ENCODE data around the gene SLF2. TPM values are rescaled to one million over a fixed set of nuclear protein-coding genes. Genes with fewer than 3 reads are reported as not detected.
"Not testable (repeated sequence)": the region's sequence is repeated elsewhere in the genome, so short reads cannot be mapped to it uniquely, and the experiment has no call there.

SLF2 gene
- total RNA-seq, 2 experiments from 2014 or later: 41.4 to 53.0 TPM

DNA sequence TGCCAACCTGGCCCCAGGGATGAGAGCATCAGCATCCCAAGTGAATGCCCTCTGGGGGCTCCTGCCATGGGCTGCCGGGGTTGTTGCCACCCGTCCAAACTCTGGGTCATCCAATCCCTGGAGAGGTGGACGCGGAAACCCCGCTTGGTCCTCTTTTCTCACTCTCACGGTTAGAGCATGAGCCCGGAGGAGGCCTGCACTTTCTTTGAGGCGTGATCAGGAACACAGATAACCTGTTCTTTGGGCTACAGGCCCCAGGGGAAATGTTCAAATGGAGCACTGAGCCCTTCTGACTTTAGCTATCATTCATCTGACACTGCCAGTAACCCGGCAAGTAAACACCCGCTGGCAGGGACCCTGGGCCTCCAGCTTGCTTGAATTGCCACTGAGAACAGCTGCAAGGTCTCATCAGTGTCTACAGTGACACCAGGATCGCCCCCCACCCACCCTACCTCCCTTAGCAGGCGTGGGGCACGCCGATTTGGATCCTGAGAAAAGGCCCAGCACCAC lies 29.4 kb upstream of the SLF2 start:
- Mint-ChIP-seq H3K27ac (no peak overlapping the region), H3K4me1 (no peaks in the 10 kb centered on the region), H3K36me3 (no peaks in the 10 kb centered on the region), H3K27me3 (peaks cover 10% of the 10 kb centered on the region), H3K9me3 (ENCODE audit: low read depth) (no peaks in the 10 kb centered on the region), H3K4me3 (no peak overlapping the region)
- ATAC-seq: no peak
- DNase-seq: no peak
- CTCF ChIA-PET: interaction anchor here (1.4 kb wide), 1 partner anchor 26 kb away, joined by 3 read pairs; no protein-coding TSS in a partner anchor

GRCh38 chr10:100885611-100886010 lies 27.2 kb upstream of the SLF2 start:
- H3K27ac Mint-ChIP-seq; ATAC-seq; H3K4me1 Mint-ChIP-seq; DNase-seq; H3K36me3 Mint-ChIP-seq; H3K9me3 Mint-ChIP-seq (ENCODE audit: low read depth); H3K4me3 Mint-ChIP-seq; CTCF ChIA-PET: not testable (repeated sequence)
- peaks cover 29% of the 10 kb centered on the region for H3K27me3 Mint-ChIP-seq

DNA sequence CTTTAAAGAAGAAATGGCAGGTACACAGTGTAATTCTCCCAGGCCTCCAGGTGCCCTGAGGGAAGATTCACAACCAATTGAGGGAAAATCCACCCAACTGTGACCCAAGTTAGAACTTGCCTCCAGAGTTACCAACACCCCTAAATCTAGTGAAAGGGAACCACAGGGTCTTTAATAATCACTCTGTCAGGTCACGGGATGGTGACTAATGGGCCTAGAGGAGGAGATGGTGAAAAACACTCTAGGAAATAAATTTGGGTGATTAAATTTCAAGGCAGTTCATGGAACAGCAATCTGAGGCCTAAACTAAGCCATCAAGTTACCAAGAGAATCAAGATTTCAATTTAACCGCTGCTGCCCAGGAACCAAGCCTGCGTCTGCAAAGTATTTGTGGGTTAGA lies 26.7 kb upstream of the SLF2 start:
- H3K4me3 Mint-ChIP-seq: no peak overlapping the region
- H3K9me3 Mint-ChIP-seq (ENCODE audit: low read depth): no peaks in the 10 kb centered on the region
- no peaks in the 10 kb centered on the region for H3K4me1 Mint-ChIP-seq
- H3K36me3 Mint-ChIP-seq: no peaks in the 10 kb centered on the region
- DNase-seq: no peak
- CTCF ChIA-PET: no interaction called here
- no peak for ATAC-seq
- H3K27me3 Mint-ChIP-seq: peaks cover 33% of the 10 kb centered on the region
- no peak overlapping the region for H3K27ac Mint-ChIP-seq

GRCh38 chr10:100886521-100886920 lies 26.2 kb upstream of the SLF2 start:
- H3K27me3 Mint-ChIP-seq: peaks cover 38% of the 10 kb centered on the region
- no peaks in the 10 kb centered on the region for H3K4me1 Mint-ChIP-seq
- no peaks in the 10 kb centered on the region for H3K9me3 Mint-ChIP-seq (ENCODE audit: low read depth)
- DNase-seq (no peak), ATAC-seq (no peak)
- H3K36me3 Mint-ChIP-seq: no peaks in the 10 kb centered on the region
- CTCF ChIA-PET: no interaction called here
- no peak overlapping the region for H3K4me3 Mint-ChIP-seq
- no peak overlapping the region for H3K27ac Mint-ChIP-seq

GRCh38 chr10:100886963-100887362 lies 25.8 kb upstream of the SLF2 start:
- CTCF ChIA-PET: no interaction called here
- Mint-ChIP-seq H3K4me1 (no peaks in the 10 kb centered on the region), H3K4me3 (no peak overlapping the region), H3K27me3 (peaks cover 40% of the 10 kb centered on the region), H3K36me3 (no peaks in the 10 kb centered on the region), H3K9me3 (ENCODE audit: low read depth) (no peaks in the 10 kb centered on the region), H3K27ac (no peak overlapping the region)
- ATAC-seq: no peak
- no peak for DNase-seq

DNA sequence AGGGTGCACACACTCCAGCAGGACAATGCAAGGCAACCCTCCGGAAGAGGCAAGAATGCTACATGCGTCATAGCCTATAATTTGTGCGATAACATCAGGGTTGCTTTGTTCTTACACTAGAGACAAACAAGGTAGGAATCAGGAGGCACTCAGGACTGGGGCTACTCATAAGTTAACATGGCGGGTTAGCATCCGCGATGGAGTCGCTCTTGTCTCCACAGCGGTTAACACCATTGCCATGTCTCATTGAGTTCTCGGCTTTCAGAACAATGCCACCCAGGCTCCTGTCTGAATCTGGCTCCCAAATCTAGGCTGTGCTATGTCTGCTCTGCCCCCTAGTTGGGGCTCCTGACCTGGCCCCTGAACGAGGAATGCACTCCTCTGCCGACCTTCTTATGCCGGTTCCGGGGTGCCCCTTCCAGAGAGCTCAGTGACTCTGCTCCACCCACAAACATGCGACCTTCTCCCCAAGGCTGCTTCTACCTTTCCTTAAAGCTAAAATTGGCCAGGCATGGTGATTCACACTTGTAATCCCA lies 24.9 kb upstream of the SLF2 start:
- CTCF ChIA-PET: interaction anchor here (1.0 to 1.8 kb wide), 2 partner anchors 15 to 17 kb away, joined by 4 to 12 read pairs; no protein-coding TSS in a partner anchor
- H3K27ac Mint-ChIP-seq: no peak overlapping the region
- no peak for ATAC-seq
- H3K36me3 Mint-ChIP-seq: no peaks in the 10 kb centered on the region
- H3K4me1 Mint-ChIP-seq: no peaks in the 10 kb centered on the region
- DNase-seq: no peak
- H3K9me3 Mint-ChIP-seq (ENCODE audit: low read depth): no peaks in the 10 kb centered on the region
- H3K27me3 Mint-ChIP-seq: peaks cover 46% of the 10 kb centered on the region
- no peak overlapping the region for H3K4me3 Mint-ChIP-seq

DNA sequence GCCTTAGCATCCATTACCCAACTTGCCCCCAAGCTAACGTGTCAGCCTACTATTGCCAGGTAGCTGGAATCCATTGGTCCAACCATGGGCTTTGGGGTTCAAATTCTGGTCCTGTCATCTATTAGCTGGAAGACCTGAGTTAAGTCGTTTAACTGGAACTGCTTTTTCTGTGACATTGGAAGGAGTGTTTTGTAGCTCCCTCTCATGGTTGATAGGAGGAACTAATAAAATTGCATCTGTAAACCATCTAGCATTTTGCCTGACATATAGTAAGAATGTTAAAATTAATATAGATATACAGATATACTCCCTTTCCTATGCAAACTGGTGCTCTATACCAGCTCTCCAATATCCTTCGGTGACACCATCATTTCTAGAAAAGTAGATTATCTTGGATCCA lies 23.8 kb upstream of the SLF2 start:
- Mint-ChIP-seq H3K27me3 (peaks cover 50% of the 10 kb centered on the region), H3K9me3 (ENCODE audit: low read depth) (no peaks in the 10 kb centered on the region), H3K36me3 (no peaks in the 10 kb centered on the region), H3K4me1 (no peaks in the 10 kb centered on the region), H3K27ac (no peak overlapping the region), H3K4me3 (no peak overlapping the region)
- no peak for ATAC-seq
- no peak for DNase-seq
- CTCF ChIA-PET: interaction anchor here (1.0 to 1.8 kb wide), 5 partner anchors 10 to 25 kb away, joined by 3 to 12 read pairs (median 4); no protein-coding TSS in a partner anchor

GRCh38 chr10:100889546-100889945 lies 23.2 kb upstream of the SLF2 start:
- no peak for DNase-seq
- no peak for ATAC-seq
- H3K36me3 Mint-ChIP-seq: no peaks in the 10 kb centered on the region
- no peaks in the 10 kb centered on the region for H3K9me3 Mint-ChIP-seq (ENCODE audit: low read depth)
- CTCF ChIA-PET: interaction anchor here (1.1 to 1.5 kb wide), 3 partner anchors 11 to 24 kb away, joined by 3 to 6 read pairs (median 3); no protein-coding TSS in a partner anchor
- no peaks in the 10 kb centered on the region for H3K4me1 Mint-ChIP-seq
- H3K27ac Mint-ChIP-seq: no peak overlapping the region
- H3K27me3 Mint-ChIP-seq: peaks cover 52% of the 10 kb centered on the region
- H3K4me3 Mint-ChIP-seq: no peak overlapping the region

- DNase-seq (peak; percentile 19), ATAC-seq (no peak)
- Mint-ChIP-seq H3K4me1 (no peaks in the 10 kb centered on the region), H3K27ac (no peak overlapping the region), H3K27me3 (peaks cover 54% of the 10 kb centered on the region), H3K9me3 (ENCODE audit: low read depth) (no peaks in the 10 kb centered on the region), H3K36me3 (no peaks in the 10 kb centered on the region), H3K4me3 (no peak overlapping the region)
- CTCF ChIA-PET: no interaction called here
These were observed 22.6 kb upstream of the SLF2 start for GRCh38 chr10:100890141-100890672.

- H3K27me3 Mint-ChIP-seq: peaks cover 59% of the 10 kb centered on the region
- no peaks in the 10 kb centered on the region for H3K9me3 Mint-ChIP-seq (ENCODE audit: low read depth)
- H3K36me3 Mint-ChIP-seq: no peaks in the 10 kb centered on the region
- H3K27ac Mint-ChIP-seq: no peak overlapping the region
- H3K4me3 Mint-ChIP-seq: no peak overlapping the region
- peak; percentile 37 for DNase-seq
- CTCF ChIA-PET: no interaction called here
- H3K4me1 Mint-ChIP-seq: no peaks in the 10 kb centered on the region
- no peak for ATAC-seq
These were observed 22.0 kb upstream of the SLF2 start for GRCh38 chr10:100890673-100891317.

GRCh38 chr10:100894033-100894432 lies 18.7 kb upstream of the SLF2 start:
- ATAC-seq (no peak), DNase-seq (peak; percentile 3)
- Mint-ChIP-seq H3K9me3 (ENCODE audit: low read depth) (no peaks in the 10 kb centered on the region), H3K36me3 (no peaks in the 10 kb centered on the region), H3K4me1 (no peaks in the 10 kb centered on the region), H3K27ac (no peak overlapping the region), H3K27me3 (peaks cover 62% of the 10 kb centered on the region), H3K4me3 (no peak overlapping the region)
- CTCF ChIA-PET: interaction anchor here (1.1 kb wide), 1 partner anchor 13 kb away, joined by 3 read pairs; no protein-coding TSS in a partner anchor

DNA sequence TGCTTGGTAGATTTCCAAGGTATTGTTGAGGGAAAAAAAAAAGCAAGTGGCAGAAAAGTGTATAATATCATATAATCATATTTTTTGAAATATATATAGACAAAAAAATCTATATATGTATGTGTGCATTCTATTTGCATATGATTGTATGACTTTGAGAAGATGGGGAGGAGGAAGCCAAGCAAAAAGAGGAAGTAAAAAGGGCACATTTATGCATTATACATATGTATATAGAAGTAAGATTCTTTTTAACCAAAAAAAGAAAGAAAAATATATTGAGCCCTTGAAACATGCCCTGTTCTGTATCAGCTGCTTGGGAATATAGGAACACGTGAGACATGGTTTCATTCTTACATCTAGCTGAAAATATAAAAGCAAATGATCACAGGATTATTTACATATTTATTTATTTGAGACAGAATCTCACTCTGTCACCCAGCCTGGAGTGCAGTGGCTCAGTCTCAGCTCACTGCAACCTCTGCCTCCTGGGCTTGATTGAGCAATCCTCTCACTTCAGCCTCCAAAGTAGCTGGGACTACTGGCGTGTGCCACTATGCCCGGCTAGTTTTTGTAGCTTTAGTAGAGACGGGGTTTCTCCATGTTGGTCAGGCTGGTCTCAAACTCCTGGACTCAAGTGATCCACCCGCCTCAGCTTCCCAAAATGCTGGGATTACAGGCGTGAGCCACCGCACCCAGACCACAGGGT lies 18.0 kb upstream of the SLF2 start:
- H3K9me3 Mint-ChIP-seq (ENCODE audit: low read depth): no peaks in the 10 kb centered on the region
- H3K27me3 Mint-ChIP-seq: peaks cover 57% of the 10 kb centered on the region
- ATAC-seq (no peak), DNase-seq (peak; percentile 8)
- H3K36me3 Mint-ChIP-seq: no peaks in the 10 kb centered on the region
- H3K4me1 Mint-ChIP-seq: no peaks in the 10 kb centered on the region
- CTCF ChIA-PET: interaction anchor here (1.1 kb wide), 1 partner anchor 12 kb away, joined by 3 read pairs; no protein-coding TSS in a partner anchor
- H3K27ac Mint-ChIP-seq: no peak overlapping the region
- H3K4me3 Mint-ChIP-seq: no peak overlapping the region

GRCh38 chr10:100895346-100895745 lies 17.4 kb upstream of the SLF2 start:
- Mint-ChIP-seq H3K4me1 (no peaks in the 10 kb centered on the region), H3K27me3 (peaks cover 57% of the 10 kb centered on the region), H3K27ac (no peak overlapping the region), H3K9me3 (ENCODE audit: low read depth) (no peaks in the 10 kb centered on the region), H3K36me3 (no peaks in the 10 kb centered on the region), H3K4me3 (no peak overlapping the region)
- DNase-seq (peak; percentile 11), ATAC-seq (no peak)
- CTCF ChIA-PET: no interaction called here

Measured in activated CD8-positive, alpha-beta memory T cell treated with anti-CD3 and anti-CD28 coated beads, Interleukin-2, amount 10 ng/mL, durations not matched to agents 7 days and 5 days (primary cell).